ENCODE measurements around the gene SETDB2.

SETDB2 gene

GRCh38 chr13:49533591-49534269 is 89.7 kb downstream of the SETDB2 start:
- no peak for DNase-seq

DNA sequence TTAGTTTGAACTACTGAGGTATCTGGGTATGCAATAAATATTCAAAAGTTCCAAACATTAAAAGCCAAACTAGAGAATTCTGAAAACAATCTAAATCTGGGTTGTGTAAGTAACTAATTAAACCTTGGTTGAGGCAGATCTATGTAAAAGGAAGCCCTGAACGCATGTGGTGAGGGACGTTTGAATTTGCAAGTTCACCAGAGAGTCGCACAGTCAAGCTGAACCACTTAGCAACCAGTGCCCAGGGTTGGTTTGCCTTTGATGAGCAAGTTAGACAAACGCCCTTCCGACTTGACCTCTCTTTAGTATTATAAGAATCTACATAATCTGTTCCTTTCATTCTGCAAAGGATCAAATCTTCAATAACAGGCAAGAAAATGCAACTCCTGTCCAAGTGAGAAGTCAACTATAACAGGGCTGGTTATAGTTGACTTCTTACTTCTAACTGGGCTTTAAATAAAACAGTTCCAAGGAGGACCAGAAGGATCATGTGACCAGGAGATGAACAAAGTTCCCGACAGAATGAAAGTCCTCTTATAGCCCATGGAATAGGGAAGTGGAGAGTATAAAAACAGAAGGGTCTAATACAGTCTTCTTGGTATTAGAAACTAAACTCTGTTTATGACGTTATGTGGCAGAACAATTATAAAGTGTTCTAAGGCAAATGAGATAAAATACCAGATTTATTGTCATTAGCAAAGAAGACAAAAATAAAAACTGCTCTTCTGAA is 92.2 kb downstream of the SETDB2 start:
- no peak for DNase-seq

DNA sequence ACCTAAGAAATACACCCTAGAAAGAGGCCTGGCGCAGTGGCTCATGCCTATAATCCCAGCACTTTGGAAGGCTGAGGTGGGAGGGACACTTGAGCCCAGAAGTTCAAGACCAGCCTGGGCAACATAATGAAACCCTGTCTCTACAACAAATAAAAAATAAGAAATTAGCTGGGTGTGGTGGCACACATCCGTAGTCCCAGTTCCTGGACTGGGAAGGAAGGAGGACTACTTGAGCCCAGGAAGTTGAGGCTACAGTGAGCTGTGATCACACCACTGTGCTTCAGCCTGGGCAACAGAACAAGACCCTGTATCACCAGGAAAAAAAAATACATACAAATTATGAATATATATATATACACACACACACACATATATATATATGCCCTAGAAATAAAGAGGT is 94.3 kb downstream of the SETDB2 start:
- DNase-seq: no peak

- DNase-seq: no peak
Observed at GRCh38 chr13:49539313-49539712, 95.2 kb downstream of the SETDB2 start.

DNA sequence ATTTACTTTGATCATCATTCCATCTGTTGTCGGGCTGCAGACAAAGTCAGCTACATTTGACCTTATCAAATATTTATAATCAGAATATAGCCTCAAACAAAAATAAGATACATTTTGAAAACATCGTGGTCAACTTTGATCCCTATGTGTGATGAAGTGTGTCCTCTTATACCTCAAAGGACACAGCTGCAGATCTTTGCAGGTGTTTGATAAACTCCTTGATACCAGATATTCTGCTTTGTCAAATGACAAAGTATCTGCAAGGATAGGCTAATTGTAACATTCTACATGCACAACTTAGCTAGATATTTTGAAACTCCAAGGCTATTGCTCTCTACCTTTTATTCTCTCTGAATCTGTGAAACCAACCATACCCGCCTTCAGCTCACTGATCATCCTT is 95.7 kb downstream of the SETDB2 start:
- no peak for DNase-seq

GRCh38 chr13:49540552-49540951 is 96.5 kb downstream of the SETDB2 start:
- peak; percentile 8 for DNase-seq

- DNase-seq: no peak
Observed at GRCh38 chr13:49543656-49544055, 99.6 kb downstream of the SETDB2 start.
